Erythroblast (primary cell): Measurements from ENCODE around the gene RBFOX2.

Experiments
- GATA1 ChIP-seq: IDR thresholded peaks from 2 replicates; pipeline ENCODE4 v1.6.1; 2011; ENCODE audit warnings: low read depth, mild to moderate bottlenecking, control low read depth, low read length, moderate library complexity
- POLR2A ChIP-seq: IDR thresholded peaks from 2 replicates; pipeline ENCODE4 v1.6.1; 2011; ENCODE audit warnings: mild to moderate bottlenecking, low read length

DNA sequence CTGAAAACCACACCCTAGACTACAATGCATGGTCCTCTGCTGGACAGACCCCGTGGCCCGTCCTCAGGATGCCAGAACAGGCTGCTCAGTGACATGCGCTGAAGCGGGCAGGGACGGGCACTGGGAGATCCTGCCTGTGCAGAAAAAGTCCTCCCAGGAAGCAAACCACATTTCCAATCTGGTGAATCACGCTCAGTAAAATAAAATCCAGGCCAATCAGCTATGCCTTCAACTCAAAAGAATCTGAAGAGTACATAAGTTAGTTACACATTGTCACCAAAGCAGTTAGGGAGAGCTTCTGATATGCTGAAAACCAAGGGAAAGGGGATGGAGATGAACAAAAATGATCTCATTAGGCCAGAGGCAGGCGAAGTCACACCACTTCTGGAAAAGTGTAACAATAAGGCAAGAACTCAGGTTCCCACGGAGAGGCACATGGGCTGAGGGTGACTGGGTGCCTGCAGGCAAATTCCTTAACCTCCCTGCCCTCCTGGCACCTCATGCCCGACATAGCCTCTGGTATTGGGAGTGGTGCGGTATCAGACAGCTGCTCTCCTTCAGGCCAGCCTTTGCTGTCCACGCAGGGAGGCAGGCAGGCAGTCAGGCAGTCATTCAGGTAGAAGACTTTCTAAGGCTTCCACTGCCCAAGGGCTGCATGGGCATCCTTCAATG lies 244.5 kb downstream of the RBFOX2 start:
- TF ChIP-seq POLR2A (no peak), GATA1 (no peak)
